Right lobe of liver (tissue), 6 donors: Measurements from ENCODE around the gene RAB14. TPM values are rescaled to one million over a fixed set of nuclear protein-coding genes. Genes with fewer than 3 reads are reported as not detected.

Experiments
- ATAC-seq, 4 donors: fragments of 200-7000 bp; cut with Tn5 transposase; one replicate each; pipeline ENCODE4 v1.9.1; 2020; ENCODE audit warnings: mild to moderate bottlenecking in 4 of 4, moderate library complexity in 4 of 4
- DNase-seq, 3 donors: peaks; one replicate each; pipeline ENCODE4 v3.0.0-alpha.2; 2020
- H3K27ac ChIP-seq, 3 donors: fragments of 200-600 bp; one replicate each; pipeline ENCODE4 v1.8.0; 2022
- H3K27me3 ChIP-seq, 2 donors: fragments of 200-600 bp; one replicate each; pipeline ENCODE4 v1.8.0; 2022
- H3K36me3 ChIP-seq, 4 donors: fragments of 200-600 bp; sonication (generic) in 1 of 4; one replicate each; pipeline versions ENCODE4 v1.5.1 to v1.8.0; 2017 to 2022; ENCODE audit warnings: control low read depth in 1 of 4
- H3K4me1 ChIP-seq, 4 donors: fragments of 200-600 bp; sonication (generic) in 1 of 4; one replicate each; pipeline versions ENCODE4 v1.5.1 to v1.8.0; 2017 to 2022; ENCODE audit warnings: control low read depth in 1 of 4
- H3K4me3 ChIP-seq, 3 donors: fragments of 200-600 bp; one replicate each; pipeline ENCODE4 v1.8.0; 2022
- H3K9me3 ChIP-seq, 4 donors: fragments of 200-600 bp; sonication (generic) in 1 of 4; one replicate each; pipeline versions ENCODE4 v1.5.1 to v1.8.0; 2017 to 2022; ENCODE audit warnings: control low read depth in 1 of 4
- POLR2A ChIP-seq: fragments of 450-650 bp; IDR thresholded peaks from one replicate; pipeline ENCODE4 v1.6.1; 2017; ENCODE audit warnings: antibody characterized with exemption, mild to moderate bottlenecking
- WGBS: methylation state at CpG from one replicate; pipeline ENCODE4 v1.1.6; 2018; ENCODE audit warnings: low coverage, low lambda C conversion rate; ENCODE audit not compliant: insufficient coverage; ENCODE audit errors: missing lambda C conversion rate; 5-methylcytosine and 5-hydroxymethylcytosine counted together
- intact Hi-C, 2 donors: fragments of 100-400 bp; cut with DNase I; formaldehyde crosslinking; loops; one replicate each; pipeline versions ENCODE4 v1.11.2 to v1.14.1; 2022
- total RNA-seq, 6 experiments: library from RNA; depleted of rRNA in 2 of 6; stranded (reverse); fragments of >200 nt in 2 of 6; fragmentation: NEBNext Ultra II Directional in 3 of 6; extraction: Animal tissue kit (Norgen Biotek cat#: 25700) in 3 of 6; gene quantifications; one replicate each; pipeline versions ENCODE4 v1.1.0 to v1.2.4, GENCODE V29; 2016 to 2023
- TF ChIP-seq, protein P1 (sequence below), 4 donors: fragments of 200-600 bp in 3 of 4; fragments of 450-650 bp in 1 of 4; IDR thresholded peaks; one replicate each; pipeline versions ENCODE4 v1.5.1 to v1.8.0; 2016 to 2022; ENCODE audit warnings: antibody characterized with exemption in 4 of 4, mild to moderate bottlenecking in 2 of 4
- donor health status: DM: no; HTN: yes; CAD: no.
- donor health status: DM: no; HTN: no; CAD: no.
- donor health status: DM: no; HTN: no; CAD: no.
- donor health status: DM: no; HTN: yes; CAD: no.
- donor health status: DM: no; HTN: yes; CAD: no.

RAB14 gene
- total RNA-seq, 6 experiments from 2014 or later: 29.0 to 65.1 (median 53.5) TPM

GRCh38 chr9:121160025-121160424 is 41.6 kb downstream of the RAB14 start:
- no peaks in the 10 kb centered on the region for H3K9me3 ChIP-seq
- ATAC-seq (peak in 1 of 4 donors; percentile 25), DNase-seq (no peak)
- no peaks in the 10 kb centered on the region for H3K27me3 ChIP-seq
- TF ChIP-seq, protein P1, sequence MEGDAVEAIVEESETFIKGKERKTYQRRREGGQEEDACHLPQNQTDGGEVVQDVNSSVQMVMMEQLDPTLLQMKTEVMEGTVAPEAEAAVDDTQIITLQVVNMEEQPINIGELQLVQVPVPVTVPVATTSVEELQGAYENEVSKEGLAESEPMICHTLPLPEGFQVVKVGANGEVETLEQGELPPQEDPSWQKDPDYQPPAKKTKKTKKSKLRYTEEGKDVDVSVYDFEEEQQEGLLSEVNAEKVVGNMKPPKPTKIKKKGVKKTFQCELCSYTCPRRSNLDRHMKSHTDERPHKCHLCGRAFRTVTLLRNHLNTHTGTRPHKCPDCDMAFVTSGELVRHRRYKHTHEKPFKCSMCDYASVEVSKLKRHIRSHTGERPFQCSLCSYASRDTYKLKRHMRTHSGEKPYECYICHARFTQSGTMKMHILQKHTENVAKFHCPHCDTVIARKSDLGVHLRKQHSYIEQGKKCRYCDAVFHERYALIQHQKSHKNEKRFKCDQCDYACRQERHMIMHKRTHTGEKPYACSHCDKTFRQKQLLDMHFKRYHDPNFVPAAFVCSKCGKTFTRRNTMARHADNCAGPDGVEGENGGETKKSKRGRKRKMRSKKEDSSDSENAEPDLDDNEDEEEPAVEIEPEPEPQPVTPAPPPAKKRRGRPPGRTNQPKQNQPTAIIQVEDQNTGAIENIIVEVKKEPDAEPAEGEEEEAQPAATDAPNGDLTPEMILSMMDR (IDR thresholded peaks at IDR 0.05): no peak
- no peak for TF ChIP-seq POLR2A
- no peak overlapping the region for H3K4me3 ChIP-seq
- WGBS: 53% methylated on average over 1 of the region's 1 CpG
- H3K4me1 ChIP-seq: no peaks in the 10 kb centered on the region
- intact Hi-C loops: no loop called here
- H3K27ac ChIP-seq: no peak overlapping the region
- peaks cover 0 to 4% (median 0%) of the 10 kb centered on the region in 4 donors for H3K36me3 ChIP-seq

DNA sequence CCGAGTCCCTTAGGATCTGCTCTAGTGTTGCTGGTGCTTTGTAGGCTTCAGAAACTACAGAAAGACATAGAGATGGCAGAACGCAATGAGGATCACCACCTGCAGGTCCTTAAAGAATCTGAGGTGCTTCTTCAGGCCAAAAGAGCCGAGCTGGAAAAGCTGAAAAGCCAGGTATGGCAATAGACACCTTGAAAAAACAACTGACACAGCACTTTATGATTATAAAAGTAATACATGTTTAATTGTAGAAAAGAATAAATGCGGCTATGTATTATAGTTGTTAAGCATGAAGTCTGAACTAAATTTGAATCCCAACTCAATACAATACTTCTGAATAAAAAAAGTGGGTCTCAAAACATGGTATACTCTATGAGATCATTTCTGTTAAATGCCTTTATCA is 43.7 kb downstream of the RAB14 start:
- 100% methylated on average over 2 of the region's 4 CpGs for WGBS
- ATAC-seq (no peak), DNase-seq (no peak)
- intact Hi-C loops: no loop called here
- Histone ChIP-seq H3K27me3 (no peaks in the 10 kb centered on the region), H3K9me3 (no peaks in the 10 kb centered on the region), H3K36me3 (no peaks in the 10 kb centered on the region), H3K4me3 (no peak overlapping the region), H3K27ac (no peak overlapping the region), H3K4me1 (no peaks in the 10 kb centered on the region)
- TF ChIP-seq, protein P1 (IDR thresholded peaks at IDR 0.05): no peak
- no peak for TF ChIP-seq POLR2A

DNA sequence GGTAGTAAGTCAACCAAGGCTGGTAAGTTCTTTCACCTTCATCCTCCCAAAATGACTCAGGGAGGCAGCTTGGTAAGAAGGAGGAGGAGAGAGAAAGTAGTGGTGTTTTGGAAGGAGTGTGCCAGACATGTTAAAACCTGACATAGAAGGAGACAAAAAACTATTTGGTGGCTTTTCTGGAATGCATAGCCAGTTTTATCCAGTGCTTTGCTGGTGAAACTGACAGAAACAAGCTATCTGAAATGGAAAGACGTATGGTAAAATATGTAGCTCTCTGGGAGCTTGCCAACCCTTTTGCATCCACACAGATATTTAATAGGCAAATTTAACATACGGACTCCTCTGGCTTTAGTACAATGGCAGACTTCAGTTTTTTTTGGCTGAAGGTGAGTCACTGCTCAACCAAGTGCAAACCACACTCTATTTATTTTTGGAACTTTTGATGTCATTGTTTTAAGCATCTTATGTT is 45.4 kb downstream of the RAB14 start:
- 79% methylated on average over 2 of the region's 2 CpGs for WGBS
- H3K27ac ChIP-seq: no peak overlapping the region
- no peak overlapping the region for H3K4me3 ChIP-seq
- H3K4me1 ChIP-seq: no peaks in the 10 kb centered on the region
- TF ChIP-seq POLR2A: no peak
- TF ChIP-seq, protein P1 (IDR thresholded peaks at IDR 0.05): no peak
- ATAC-seq (no peak), DNase-seq (no peak)
- no peaks in the 10 kb centered on the region for H3K9me3 ChIP-seq
- no peaks in the 10 kb centered on the region for H3K27me3 ChIP-seq
- no peaks in the 10 kb centered on the region for H3K36me3 ChIP-seq
- intact Hi-C loops: no loop called here

DNA sequence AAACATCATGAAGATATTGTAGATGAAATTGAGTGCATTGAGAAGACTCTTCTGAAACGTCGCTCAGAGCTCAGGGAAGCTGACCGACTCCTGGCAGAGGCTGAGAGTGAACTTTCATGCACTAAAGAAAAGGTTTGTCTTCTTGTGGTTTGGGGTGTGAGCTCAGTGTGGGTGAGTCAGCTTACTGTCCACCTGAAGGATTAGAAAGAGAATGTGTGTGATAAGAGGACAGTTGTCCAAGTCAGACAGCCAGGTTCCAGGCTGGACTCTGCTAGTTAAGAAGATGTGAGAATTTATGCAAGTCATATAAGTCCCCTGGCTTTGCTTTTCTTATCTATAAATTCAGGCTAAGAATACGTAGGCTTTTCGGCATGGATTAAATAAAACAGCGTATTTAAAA is 46.9 kb downstream of the RAB14 start:
- Histone ChIP-seq H3K36me3 (peaks cover 0 to 5% (median 0%) of the 10 kb centered on the region in 4 donors), H3K27ac (no peak overlapping the region), H3K9me3 (no peaks in the 10 kb centered on the region), H3K4me3 (no peak overlapping the region), H3K27me3 (no peaks in the 10 kb centered on the region), H3K4me1 (no peaks in the 10 kb centered on the region)
- WGBS: 91% methylated on average over 6 of the region's 6 CpGs
- TF ChIP-seq, protein P1 (IDR thresholded peaks at IDR 0.05): no peak
- no peak for TF ChIP-seq POLR2A
- ATAC-seq (no peak), DNase-seq (no peak)
- intact Hi-C loops: no loop called here

DNA sequence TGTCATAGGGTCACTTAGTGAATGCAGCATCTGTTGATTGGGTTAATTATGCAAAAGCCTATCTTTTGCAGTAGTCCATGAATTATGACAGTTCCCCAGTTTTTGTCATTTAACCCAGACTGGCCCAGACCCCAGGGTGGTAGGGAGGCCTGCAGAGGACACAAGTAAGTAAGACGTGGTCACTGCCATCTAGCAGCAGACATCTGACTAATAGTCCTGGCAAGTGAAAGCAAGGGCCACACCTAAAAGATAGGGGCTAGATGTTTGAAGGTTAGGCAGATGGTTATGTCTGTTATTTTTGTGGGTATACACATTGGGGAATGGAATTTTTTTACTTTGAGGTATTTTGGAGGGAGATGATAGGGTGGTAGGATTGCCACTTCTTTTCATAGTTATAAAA is 48.0 kb downstream of the RAB14 start:
- Histone ChIP-seq H3K27ac (no peak overlapping the region), H3K36me3 (peaks cover 0 to 10% (median 2%) of the 10 kb centered on the region in 4 donors), H3K4me1 (no peaks in the 10 kb centered on the region), H3K4me3 (no peak overlapping the region), H3K9me3 (no peaks in the 10 kb centered on the region), H3K27me3 (no peaks in the 10 kb centered on the region)
- TF ChIP-seq, protein P1 (IDR thresholded peaks at IDR 0.05): no peak
- TF ChIP-seq POLR2A: no peak
- intact Hi-C loops: no loop called here
- no peak for ATAC-seq
- DNase-seq: no peak
- WGBS: 80% methylated on average over 1 of the region's 1 CpG
